Glutamatergic neuron (in vitro differentiated cells): ENCODE data around the gene MACROD2. TPM values are rescaled to one million over a fixed set of nuclear protein-coding genes. Genes with fewer than 3 reads are reported as not detected.

Experiments used
- DNase-seq: peaks from one replicate; pipeline ENCODE4 v3.0.0; 2022
- H3K27ac Mint-ChIP-seq: one replicate; pipeline ENCODE4 v1.8.0; 2020; ENCODE audit warnings: mild to moderate bottlenecking, mixed read lengths, inconsistent platforms; ENCODE audit not compliant: unreplicated experiment
- H3K27me3 Mint-ChIP-seq: one replicate; pipeline ENCODE4 v1.8.0; 2020; ENCODE audit warnings: mild to moderate bottlenecking, moderate library complexity, mixed read lengths, inconsistent platforms; ENCODE audit not compliant: unreplicated experiment
- H3K36me3 Mint-ChIP-seq: one replicate; pipeline ENCODE4 v1.8.0; 2020; ENCODE audit warnings: mild to moderate bottlenecking, mixed read lengths, inconsistent platforms; ENCODE audit not compliant: unreplicated experiment
- H3K4me1 Mint-ChIP-seq: one replicate; pipeline ENCODE4 v1.8.0; 2020; ENCODE audit warnings: mild to moderate bottlenecking, low read depth, mixed read lengths, inconsistent platforms; ENCODE audit not compliant: unreplicated experiment
- H3K4me3 Mint-ChIP-seq: one replicate; pipeline ENCODE4 v1.8.0; 2020; ENCODE audit warnings: mild to moderate bottlenecking, mixed read lengths, inconsistent platforms; ENCODE audit not compliant: unreplicated experiment
- H3K9me3 Mint-ChIP-seq: one replicate; pipeline ENCODE4 v1.8.0; 2020; ENCODE audit warnings: mild to moderate bottlenecking, moderate library complexity, mixed read lengths, inconsistent platforms; ENCODE audit not compliant: unreplicated experiment
- total RNA-seq: library from RNA; stranded (reverse); fragmentation: NEBNext Ultra II Directional; extraction: Animal tissue kit (Norgen Biotek cat#: 25700); gene quantifications from one replicate; pipeline ENCODE4 v1.2.1, GENCODE V29; 2021; ENCODE audit not compliant: unreplicated experiment
- TF ChIP-seq, protein P1 (sequence below): fragments of 200-600 bp; sonication (generic); IDR thresholded peaks from one replicate; pipeline ENCODE4 v1.5.0; 2021; ENCODE audit not compliant: partially characterized antibody, unreplicated experiment

MACROD2 gene
- total RNA-seq, 1 donor from 2014 or later, result 8.7 TPM

DNA sequence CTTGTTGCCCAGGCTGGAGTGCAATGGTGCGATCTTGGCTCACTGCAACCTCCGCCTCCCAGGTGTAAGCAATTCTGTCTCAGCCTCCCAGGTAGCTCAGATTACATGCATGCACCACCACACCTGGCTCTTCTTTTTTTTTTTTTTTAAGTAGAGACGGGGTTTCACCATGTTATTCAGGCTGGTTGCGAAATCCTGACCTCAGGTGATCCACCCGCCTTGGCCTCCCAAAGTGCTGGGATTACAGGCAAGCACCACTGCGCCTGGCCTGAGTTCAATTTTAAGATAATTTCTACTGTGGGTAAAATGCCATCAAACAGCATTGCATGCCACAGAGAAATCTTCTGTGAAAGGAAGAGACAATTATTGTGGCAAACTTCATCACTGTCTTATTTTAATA, 1944.8 kb downstream of the MACROD2 start:
- Mint-ChIP-seq H3K27ac (no peak overlapping the region), H3K4me1 (no peaks in the 10 kb centered on the region), H3K9me3 (no peaks in the 10 kb centered on the region), H3K36me3 (peaks cover 7% of the 10 kb centered on the region), H3K4me3 (no peak overlapping the region), H3K27me3 (no peaks in the 10 kb centered on the region)
- TF ChIP-seq, protein P1, sequence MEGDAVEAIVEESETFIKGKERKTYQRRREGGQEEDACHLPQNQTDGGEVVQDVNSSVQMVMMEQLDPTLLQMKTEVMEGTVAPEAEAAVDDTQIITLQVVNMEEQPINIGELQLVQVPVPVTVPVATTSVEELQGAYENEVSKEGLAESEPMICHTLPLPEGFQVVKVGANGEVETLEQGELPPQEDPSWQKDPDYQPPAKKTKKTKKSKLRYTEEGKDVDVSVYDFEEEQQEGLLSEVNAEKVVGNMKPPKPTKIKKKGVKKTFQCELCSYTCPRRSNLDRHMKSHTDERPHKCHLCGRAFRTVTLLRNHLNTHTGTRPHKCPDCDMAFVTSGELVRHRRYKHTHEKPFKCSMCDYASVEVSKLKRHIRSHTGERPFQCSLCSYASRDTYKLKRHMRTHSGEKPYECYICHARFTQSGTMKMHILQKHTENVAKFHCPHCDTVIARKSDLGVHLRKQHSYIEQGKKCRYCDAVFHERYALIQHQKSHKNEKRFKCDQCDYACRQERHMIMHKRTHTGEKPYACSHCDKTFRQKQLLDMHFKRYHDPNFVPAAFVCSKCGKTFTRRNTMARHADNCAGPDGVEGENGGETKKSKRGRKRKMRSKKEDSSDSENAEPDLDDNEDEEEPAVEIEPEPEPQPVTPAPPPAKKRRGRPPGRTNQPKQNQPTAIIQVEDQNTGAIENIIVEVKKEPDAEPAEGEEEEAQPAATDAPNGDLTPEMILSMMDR, result no peak
- no peak for DNase-seq

DNA sequence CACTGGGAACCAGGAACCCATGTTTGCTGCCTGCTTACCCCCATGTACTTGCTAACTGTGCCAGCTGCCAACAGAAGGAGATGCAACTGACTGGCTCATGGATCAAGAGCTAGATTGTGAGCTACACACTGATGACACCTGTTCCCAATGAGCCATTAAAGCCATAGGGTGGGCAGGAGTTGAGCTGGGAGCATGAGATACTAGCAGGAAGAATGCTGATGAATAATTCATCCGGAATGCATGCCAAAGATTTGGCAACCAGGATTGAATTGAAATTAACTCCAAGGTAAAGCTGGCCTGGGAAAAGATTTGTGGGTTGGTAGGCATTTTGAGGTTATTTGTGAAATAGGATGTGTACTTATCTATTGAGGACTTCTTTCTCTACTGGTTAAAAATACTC, 1946.8 kb downstream of the MACROD2 start:
- Mint-ChIP-seq H3K4me3 (no peak overlapping the region), H3K27me3 (no peaks in the 10 kb centered on the region), H3K9me3 (no peaks in the 10 kb centered on the region), H3K4me1 (no peaks in the 10 kb centered on the region), H3K27ac (no peak overlapping the region), H3K36me3 (peaks cover 7% of the 10 kb centered on the region)
- TF ChIP-seq, protein P1, result no peak
- no peak for DNase-seq

DNA sequence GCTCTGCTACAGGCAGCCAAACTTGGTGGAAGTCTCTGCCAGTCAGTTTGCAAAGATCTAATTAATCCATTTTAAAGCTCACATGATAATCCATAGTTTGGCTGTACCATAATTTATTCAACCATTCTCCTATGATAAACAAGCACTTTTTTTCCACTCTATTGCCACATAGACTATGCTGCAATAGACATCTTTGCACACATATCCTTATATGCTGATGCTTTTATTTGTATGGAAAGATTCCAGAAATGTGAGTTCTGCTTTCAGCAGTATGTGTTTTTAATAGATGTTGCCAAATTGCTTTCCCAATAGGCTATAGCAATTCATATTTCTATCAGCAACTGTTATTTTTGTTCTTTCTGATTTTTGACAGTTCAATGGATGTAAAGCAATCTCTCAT, 1950.0 kb downstream of the MACROD2 start:
- H3K9me3 Mint-ChIP-seq, result no peaks in the 10 kb centered on the region
- no peaks in the 10 kb centered on the region for H3K27me3 Mint-ChIP-seq

DNA sequence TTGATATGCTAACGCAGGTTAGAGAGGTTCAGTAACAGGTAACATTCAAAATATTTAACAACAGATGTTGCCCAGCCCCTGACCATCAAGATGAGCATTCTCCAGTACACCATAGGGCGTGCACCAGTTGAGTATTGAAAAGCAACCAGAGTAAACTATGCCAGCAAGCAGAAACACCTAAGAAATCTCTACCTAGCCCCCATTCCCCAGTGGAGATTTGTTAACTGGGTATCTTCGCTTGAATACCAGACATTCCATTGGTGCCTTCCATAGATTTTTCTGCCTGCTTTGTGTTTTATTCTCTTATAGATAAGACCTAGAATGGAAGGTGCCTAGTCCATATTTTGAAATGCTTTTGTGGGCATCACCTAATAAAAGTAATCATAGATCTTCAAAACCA, 1954.1 kb downstream of the MACROD2 start:
- H3K36me3 Mint-ChIP-seq, result peaks cover 13% of the 10 kb centered on the region
- TF ChIP-seq, protein P1, result no peak
- DNase-seq, result no peak
- no peak overlapping the region for H3K27ac Mint-ChIP-seq
- H3K9me3 Mint-ChIP-seq, result peaks cover 4% of the 10 kb centered on the region
- H3K4me3 Mint-ChIP-seq, result no peak overlapping the region
- H3K27me3 Mint-ChIP-seq, result peaks cover 4% of the 10 kb centered on the region
- H3K4me1 Mint-ChIP-seq, result peaks cover 5% of the 10 kb centered on the region

More for the DNA sequence above, 1950.0 kb downstream of the MACROD2 start:
- no peaks in the 10 kb centered on the region for H3K4me1 Mint-ChIP-seq
- no peaks in the 10 kb centered on the region for H3K36me3 Mint-ChIP-seq
- H3K27ac Mint-ChIP-seq, result no peak overlapping the region
- H3K4me3 Mint-ChIP-seq, result no peak overlapping the region
- TF ChIP-seq, protein P1, result no peak
- no peak for DNase-seq

DNA sequence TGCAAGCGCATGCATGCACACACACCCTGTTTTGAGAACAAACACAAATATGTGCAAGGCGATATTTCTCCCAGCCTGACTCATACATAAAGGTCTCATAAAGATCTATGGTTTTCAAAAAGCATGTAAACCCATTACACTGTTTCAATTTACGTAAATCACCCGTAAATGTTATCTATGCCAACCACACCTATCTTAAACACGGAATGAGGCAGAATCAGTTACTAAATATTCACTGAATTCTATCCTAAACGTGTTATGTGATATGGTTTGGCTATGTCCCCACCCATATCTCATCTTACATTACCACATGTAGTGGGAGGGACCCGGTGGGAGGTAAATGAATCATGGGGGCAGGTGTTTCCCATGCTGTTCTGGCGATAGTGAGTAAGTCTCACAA, 1956.3 kb downstream of the MACROD2 start:
- Mint-ChIP-seq H3K27ac (no peak overlapping the region), H3K9me3 (peaks cover 4% of the 10 kb centered on the region), H3K4me3 (no peak overlapping the region), H3K4me1 (peaks cover 5% of the 10 kb centered on the region), H3K36me3 (peaks cover 13% of the 10 kb centered on the region), H3K27me3 (peaks cover 4% of the 10 kb centered on the region)
- no peak for DNase-seq
- TF ChIP-seq, protein P1, result no peak
